Measurements from ENCODE around the gene NAT8L. TPM values are rescaled to one million over a fixed set of nuclear protein-coding genes. Genes with fewer than 3 reads are reported as not detected.

The NAT8L gene
- total RNA-seq, 1 donor from 2014 or later: 1.6 TPM

DNA sequence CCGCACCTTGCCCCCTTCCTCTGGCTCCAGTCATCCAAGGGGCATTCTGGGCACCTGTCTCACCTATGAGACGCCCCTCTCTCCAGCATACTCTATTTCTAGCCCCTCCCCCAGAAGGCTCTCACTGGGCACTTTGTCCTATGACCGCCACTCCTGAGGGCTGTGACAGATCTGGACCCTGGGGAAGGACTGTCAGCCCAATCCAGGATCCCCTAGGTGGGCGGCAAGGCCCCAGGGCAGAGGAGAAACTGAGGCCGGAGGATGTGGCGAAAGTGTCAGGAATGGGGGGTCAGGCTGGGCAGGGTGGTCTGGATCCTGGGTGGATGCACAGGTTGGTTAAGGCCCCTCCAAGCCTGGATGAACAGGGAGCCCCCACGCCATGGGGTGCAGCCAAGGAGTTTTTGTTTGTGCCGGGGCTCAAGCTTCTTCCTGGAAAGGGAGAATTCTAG, 16.2 kb upstream of the NAT8L start:
- Histone ChIP-seq H3K4me2 (ENCODE audit: low read length) (peak overlapping the region; percentile 93), H4K20me1 (ENCODE audit: insufficient read depth, low read length) (peaks cover 12% of the 10 kb centered on the region), H3K9me3 (ENCODE audit: insufficient read depth, low read depth, low read length) (no peaks in the 10 kb centered on the region), H3K79me2 (ENCODE audit: insufficient read depth, low read length) (no peaks in the 10 kb centered on the region), H3K4me3 (ENCODE audit: insufficient read depth, low read depth, low read length) (no peak overlapping the region), H3K4me1 (ENCODE audit: insufficient read depth, low read length) (peaks cover 7% of the 10 kb centered on the region), H3K9ac (ENCODE audit: low read length) (no peak overlapping the region), H3K27me3 (ENCODE audit: insufficient read depth, low read length) (peaks cover 11% of the 10 kb centered on the region), H2AFZ (ENCODE audit: low read depth, low read length) (no peak overlapping the region), H3K36me3 (ENCODE audit: insufficient read depth, low read length) (no peaks in the 10 kb centered on the region), H3K27ac (ENCODE audit: low read depth, low read length) (no peak overlapping the region)
- DNase-seq (ENCODE audit: low read depth) (no peak), FAIRE-seq (no peak)
- no peak for TF ChIP-seq CTCF (IDR thresholded peaks at IDR 0.05; ENCODE audit: insufficient read depth, low read depth, low read length)
- Mint-ChIP-seq H3K36me3 (ENCODE audit: low read depth, unreplicated experiment) (peaks cover 3% of the 10 kb centered on the region), H3K27me3 (ENCODE audit: low read depth, unreplicated experiment) (peaks cover 16% of the 10 kb centered on the region), H3K9me3 (ENCODE audit: unreplicated experiment) (no peaks in the 10 kb centered on the region), H3K4me3 (ENCODE audit: unreplicated experiment) (peak overlapping the region; percentile 67), H3K4me1 (ENCODE audit: low read depth, unreplicated experiment) (no peaks in the 10 kb centered on the region), H3K27ac (ENCODE audit: unreplicated experiment) (no peak overlapping the region)

- peaks cover 11% of the 10 kb centered on the region for H3K27me3 ChIP-seq (ENCODE audit: insufficient read depth, low read length)
- no peak overlapping the region for H3K4me3 Mint-ChIP-seq (ENCODE audit: unreplicated experiment)
These were observed 15.6 kb upstream of the NAT8L start for GRCh38 chr4:2043396-2044118.

More at GRCh38 chr4:2043396-2044118, 15.6 kb upstream of the NAT8L start:
- no peak overlapping the region for H3K27ac ChIP-seq (ENCODE audit: low read depth, low read length)
- H3K4me1 ChIP-seq (ENCODE audit: insufficient read depth, low read length): peaks cover 7% of the 10 kb centered on the region
- H3K4me2 ChIP-seq (ENCODE audit: low read length): no peak overlapping the region
- H3K9me3 Mint-ChIP-seq (ENCODE audit: unreplicated experiment): no peaks in the 10 kb centered on the region
- H2AFZ ChIP-seq (ENCODE audit: low read depth, low read length): no peak overlapping the region
- H3K36me3 ChIP-seq (ENCODE audit: insufficient read depth, low read length): no peaks in the 10 kb centered on the region
- H3K27ac Mint-ChIP-seq (ENCODE audit: unreplicated experiment): no peak overlapping the region
- H4K20me1 ChIP-seq (ENCODE audit: insufficient read depth, low read length): peaks cover 12% of the 10 kb centered on the region
- peaks cover 3% of the 10 kb centered on the region for H3K36me3 Mint-ChIP-seq (ENCODE audit: low read depth, unreplicated experiment)
- H3K4me3 ChIP-seq (ENCODE audit: insufficient read depth, low read depth, low read length): no peak overlapping the region
- H3K79me2 ChIP-seq (ENCODE audit: insufficient read depth, low read length): no peaks in the 10 kb centered on the region
- TF ChIP-seq EZH2 (IDR thresholded peaks at IDR 0.05; ENCODE audit: insufficient read depth, low read length): no peak
- no peak for TF ChIP-seq CTCF (IDR thresholded peaks at IDR 0.05; ENCODE audit: insufficient read depth, low read depth, low read length)
- H3K9ac ChIP-seq (ENCODE audit: low read length): no peak overlapping the region
- no peak for DNase-seq (ENCODE audit: low read depth)
- FAIRE-seq: no peak
- H3K27me3 Mint-ChIP-seq (ENCODE audit: low read depth, unreplicated experiment): peaks cover 18% of the 10 kb centered on the region
- H3K4me1 Mint-ChIP-seq (ENCODE audit: low read depth, unreplicated experiment): no peaks in the 10 kb centered on the region
- H3K9me3 ChIP-seq (ENCODE audit: insufficient read depth, low read depth, low read length): no peaks in the 10 kb centered on the region

Measured in astrocyte (in vitro differentiated cells and primary cell).